ENCODE measurements around the gene KLHL11. TPM values are rescaled to one million over a fixed set of nuclear protein-coding genes. Genes with fewer than 3 reads are reported as not detected.

Gene KLHL11
- polyA plus RNA-seq, 1 donor, result 12.4 TPM

- no peak for DNase-seq
These were observed 54.3 kb downstream of the KLHL11 start for GRCh38 chr17:41810659-41811548.

- DNase-seq, result no peak
These were observed 58.4 kb downstream of the KLHL11 start for GRCh38 chr17:41806685-41807445.

Other genes with a start within 250 kb of the KLHL11 start
- 1.1 TPM for gene KRT17, start 240.8 kb downstream of the KLHL11 start, polyA plus RNA-seq (ENCODE audit: insufficient read length)
- gene EIF1, start 176.5 kb downstream of the KLHL11 start, polyA plus RNA-seq (ENCODE audit: insufficient read length), result 702 TPM
- gene GAST, start 153.1 kb downstream of the KLHL11 start, polyA plus RNA-seq (ENCODE audit: insufficient read length), result not detected
- gene HAP1, start 130.8 kb downstream of the KLHL11 start, polyA plus RNA-seq (ENCODE audit: insufficient read length), result 1.3 TPM
- gene JUP, start 78.7 kb downstream of the KLHL11 start, polyA plus RNA-seq (ENCODE audit: insufficient read length), result 163 TPM
- gene P3H4, start 53.5 kb downstream of the KLHL11 start, polyA plus RNA-seq (ENCODE audit: insufficient read length), result 37.8 TPM
- gene FKBP10, start 52.4 kb downstream of the KLHL11 start, polyA plus RNA-seq (ENCODE audit: insufficient read length), result 148 TPM
- 93.8 TPM for gene NT5C3B, start 29.2 kb downstream of the KLHL11 start, polyA plus RNA-seq (ENCODE audit: insufficient read length)
- gene KLHL10, start 27.6 kb downstream of the KLHL11 start, polyA plus RNA-seq (ENCODE audit: insufficient read length), result 0.50 TPM
- gene ACLY, start 53.5 kb upstream of the KLHL11 start, polyA plus RNA-seq (ENCODE audit: insufficient read length), result 86.0 TPM
- 8.7 TPM for gene ODAD4, start 65.2 kb upstream of the KLHL11 start, polyA plus RNA-seq (ENCODE audit: insufficient read length)
- 62.5 TPM for gene CNP, start 101.4 kb upstream of the KLHL11 start, polyA plus RNA-seq (ENCODE audit: insufficient read length)
- 178 TPM for gene DNAJC7, start 152.0 kb upstream of the KLHL11 start, polyA plus RNA-seq (ENCODE audit: insufficient read length)
- 49.4 TPM for gene NKIRAS2, start 154.7 kb upstream of the KLHL11 start, polyA plus RNA-seq (ENCODE audit: insufficient read length)
- 4.7 TPM for gene C17orf113, start 185.2 kb upstream of the KLHL11 start, polyA plus RNA-seq (ENCODE audit: insufficient read length)
- 9.6 TPM for gene ZNF385C, start 233.1 kb upstream of the KLHL11 start, polyA plus RNA-seq (ENCODE audit: insufficient read length)
- gene DHX58, start 247.3 kb upstream of the KLHL11 start, polyA plus RNA-seq (ENCODE audit: insufficient read length), result 6.8 TPM

Data from left kidney (tissue), 2 donors.